HEK293 (cell line): ENCODE measurements around the gene TMEM51.

Experiments used
- CTCF ChIA-PET: fragments of 350-600 bp; formaldehyde crosslinking; extraction: SDS; loops from one replicate; lab custom pipeline; 2021; ENCODE audit warnings: antibody characterized with exemption; lab: Yijun Ruan, JAX
- POLR2A ChIA-PET: fragments of 300-600 bp; formaldehyde crosslinking; extraction: SDS; loops from one replicate; lab custom pipeline; 2020; ENCODE audit warnings: antibody characterized with exemption, inconsistent platforms; lab: Yijun Ruan, JAX
- H3K27ac ChIP-seq: fragments of 200-500 bp; sonication (Bioruptor generic); 2 replicates; pipeline ENCODE4 v1.5.1; 2014; ENCODE audit warnings: low read depth, low read length, control low read depth, inconsistent platforms; ENCODE audit errors: extremely low read depth
- H3K36me3 ChIP-seq, 2 experiments: fragments of 200-500 bp in 1 of 2; sonication (Bioruptor generic) in 1 of 2; 1 replicate in 1 of 2; 2 replicates in 1 of 2; pipeline ENCODE4 v1.5.1; 2014 to 2017; ENCODE audit warnings: inconsistent platforms in 2 of 2, low read length in 2 of 2; ENCODE audit not compliant: control insufficient read depth in 2 of 2, insufficient read depth in 1 of 2
- H3K4me1 ChIP-seq: fragments of 200-500 bp; sonication (Bioruptor generic); 2 replicates; pipeline ENCODE4 v1.5.1; 2014; ENCODE audit warnings: mild to moderate bottlenecking, low read length, inconsistent platforms; ENCODE audit not compliant: control insufficient read depth, insufficient read depth
- H3K4me3 ChIP-seq: 2 replicates; pipeline ENCODE4 v1.5.1; 2011; ENCODE audit warnings: low read depth, mild to moderate bottlenecking, control low read depth, low read length, moderate library complexity
- H3K9me3 ChIP-seq: fragments of 200-500 bp; sonication (Bioruptor generic); 2 replicates; pipeline ENCODE4 v1.5.1; 2014; ENCODE audit warnings: low read depth, low read length, inconsistent platforms; ENCODE audit not compliant: control insufficient read depth, insufficient read depth
- GFI1B ChIP-seq: fragments of 450-650 bp; formaldehyde crosslinking; IDR thresholded peaks from 2 replicates; pipeline ENCODE4 v1.5.1; 2016; ENCODE audit warnings: missing biosample characterization, missing genetic modification characterization
- KLF17 ChIP-seq: fragments of 450-650 bp; formaldehyde crosslinking; IDR thresholded peaks from 2 replicates; pipeline ENCODE4 v1.5.1; 2016; ENCODE audit warnings: missing biosample characterization, missing genetic modification characterization
- PRDM1 ChIP-seq: fragments of 450-650 bp; formaldehyde crosslinking; IDR thresholded peaks from 2 replicates; pipeline ENCODE4; 2016; ENCODE audit warnings: missing biosample characterization, missing genetic modification characterization
- ZNF112 ChIP-seq: fragments of 450-650 bp; formaldehyde crosslinking; IDR thresholded peaks from 2 replicates; pipeline ENCODE4 v1.5.0; 2017; ENCODE audit warnings: missing biosample characterization, missing genetic modification characterization
- ZNF121 ChIP-seq: fragments of 450-650 bp; formaldehyde crosslinking; IDR thresholded peaks from 2 replicates; pipeline ENCODE4 v1.5.1; 2016; ENCODE audit warnings: missing biosample characterization, missing genetic modification characterization
- ZNF133 ChIP-seq: fragments of 450-650 bp; formaldehyde crosslinking; IDR thresholded peaks from 2 replicates; pipeline ENCODE4 v1.5.1; 2016; ENCODE audit warnings: missing biosample characterization, missing genetic modification characterization
- ZNF148 ChIP-seq: fragments of 450-650 bp; formaldehyde crosslinking; IDR thresholded peaks from 2 replicates; pipeline ENCODE4 v1.5.0; 2017; ENCODE audit warnings: missing biosample characterization, missing genetic modification characterization, borderline replicate concordance
- ZNF211 ChIP-seq: fragments of 450-650 bp; formaldehyde crosslinking; IDR thresholded peaks from 2 replicates; pipeline ENCODE4 v1.5.1; 2016; ENCODE audit warnings: low read depth, missing biosample characterization, missing genetic modification characterization
- ZNF26 ChIP-seq: fragments of 450-650 bp; formaldehyde crosslinking; IDR thresholded peaks from 2 replicates; pipeline ENCODE4 v1.5.1; 2016; ENCODE audit warnings: missing biosample characterization, missing genetic modification characterization
- ZNF335 ChIP-seq: fragments of 450-650 bp; formaldehyde crosslinking; conservative IDR thresholded peaks from 2 replicates; pipeline ENCODE4 v1.5.1; 2016; ENCODE audit warnings: missing biosample characterization, missing genetic modification characterization
- ZNF394 ChIP-seq: fragments of 450-650 bp; formaldehyde crosslinking; IDR thresholded peaks from 2 replicates; pipeline ENCODE4 v1.5.1; 2016; ENCODE audit warnings: missing biosample characterization, missing genetic modification characterization, mild to moderate bottlenecking, moderate library complexity, borderline replicate concordance
- ZNF544 ChIP-seq: fragments of 450-650 bp; formaldehyde crosslinking; IDR thresholded peaks from 2 replicates; pipeline ENCODE4 v1.5.0; 2017; ENCODE audit warnings: missing biosample characterization, missing genetic modification characterization
- ZNF626 ChIP-seq: fragments of 450-650 bp; sonication (Bioruptor Pico); formaldehyde crosslinking; IDR thresholded peaks from 2 replicates; pipeline ENCODE4 v1.5.1; 2018; ENCODE audit warnings: missing biosample characterization, missing genetic modification characterization, inconsistent platforms
- ZNF843 ChIP-seq: fragments of 450-650 bp; formaldehyde crosslinking; IDR thresholded peaks from 2 replicates; pipeline ENCODE4 v1.5.1; 2016; ENCODE audit warnings: missing biosample characterization, missing genetic modification characterization
- ZSCAN23 ChIP-seq: fragments of 450-650 bp; formaldehyde crosslinking; IDR thresholded peaks from 2 replicates; pipeline ENCODE4 v1.5.1; 2016; ENCODE audit warnings: missing biosample characterization, missing genetic modification characterization

TMEM51 gene

GRCh38 chr1:15225461-15225860 is 71.9 kb downstream of the TMEM51 start:
- TF ChIP-seq PRDM1 (no peak), ZNF26 (no peak), ZNF394 (tag by site-specific recombination) (no peak), ZNF335 (tag by site-specific recombination) (no peak), ZNF544 (tag by site-specific recombination) (no peak)
- Histone ChIP-seq H3K4me1 (no peaks in the 10 kb centered on the region), H3K36me3 (no peaks in the 10 kb centered on the region), H3K27ac (no peak overlapping the region), H3K4me3 (no peak overlapping the region), H3K9me3 (no peaks in the 10 kb centered on the region)
- ChIA-PET POLR2A (interaction anchor here (0.7 kb wide), 1 partner anchor 82 kb away, joined by 3 read pairs; no protein-coding TSS in a partner anchor), CTCF (interaction anchor here (0.6 to 0.7 kb wide), 2 partner anchors 74 to 213 kb away, joined by 3 to 4 read pairs; no protein-coding TSS in a partner anchor)

GRCh38 chr1:15226388-15227255 is 73.1 kb downstream of the TMEM51 start:
- Histone ChIP-seq H3K9me3 (no peaks in the 10 kb centered on the region), H3K4me3 (no peak overlapping the region), H3K27ac (no peak overlapping the region), H3K36me3 (no peaks in the 10 kb centered on the region), H3K4me1 (no peaks in the 10 kb centered on the region)
- TF ChIP-seq ZNF148 (no peak), ZNF112 (tag by site-specific recombination) (no peak), ZNF843 (tag by site-specific recombination) (no peak), ZNF133 (tag by site-specific recombination) (0 out of 2 replicates have a peak, but pooled peaks have one; percentile 24), ZNF121 (tag by site-specific recombination) (no peak), ZSCAN23 (tag by site-specific recombination) (no peak), GFI1B (tag by site-specific recombination) (no peak), ZNF211 (tag by site-specific recombination) (no peak)
- ChIA-PET CTCF (interaction anchor here (0.6 to 0.7 kb wide), 3 partner anchors 19 to 212 kb away, joined by 3 to 4 read pairs (median 3); no protein-coding TSS in a partner anchor), POLR2A (interaction anchor here (0.7 kb wide), 1 partner anchor 83 kb away, joined by 3 read pairs; no protein-coding TSS in a partner anchor)

GRCh38 chr1:15229707-15230131 is 76.2 kb downstream of the TMEM51 start:
- H3K9me3 ChIP-seq: no peaks in the 10 kb centered on the region
- no peaks in the 10 kb centered on the region for H3K4me1 ChIP-seq
- 0 out of 2 replicates have a peak, but pooled peaks have one; percentile 31 for TF ChIP-seq KLF17 (tag by site-specific recombination)
- no peak for TF ChIP-seq ZNF626
- ChIA-PET POLR2A (interaction anchor here (0.6 kb wide), 1 partner anchor 532 kb away, joined by 3 read pairs; no protein-coding TSS in a partner anchor), CTCF (interaction anchor here (1.2 to 1.3 kb wide), 2 partner anchors 9 to 26 kb away, joined by 3 to 6 read pairs; no protein-coding TSS in a partner anchor)
- no peak overlapping the region for H3K4me3 ChIP-seq
- no peaks in the 10 kb centered on the region for H3K36me3 ChIP-seq
- no peak overlapping the region for H3K27ac ChIP-seq
